Esophagus squamous epithelium (tissue), 4 donors: ENCODE measurements around the gene MUC4.

ENCODE experiments used
- CTCF ChIP-seq, 6 experiments: fragments of 450-650 bp in 4 of 6; fragments of 200-600 bp in 2 of 6; sonication (generic) in 2 of 6; IDR thresholded peaks; one replicate each; pipeline ENCODE4 v1.5.1; 2016 to 2019; ENCODE audit warnings: antibody characterized with exemption in 6 of 6, mild to moderate bottlenecking in 4 of 6, moderate library complexity in 4 of 6
- POLR2A ChIP-seq, 4 donors: fragments of 450-650 bp; IDR thresholded peaks; one replicate each; pipeline ENCODE4 v1.6.1; 2017; ENCODE audit warnings: antibody characterized with exemption in 4 of 4, mild to moderate bottlenecking in 4 of 4, moderate library complexity in 3 of 4

GRCh38 chr3:195755791-195756676, 55.7 kb downstream of the MUC4 start:
- no peak for TF ChIP-seq CTCF (IDR thresholded peaks at IDR 0.05)
- TF ChIP-seq POLR2A (IDR thresholded peaks at IDR 0.05), result no peak
